SU-DHL-6 (cell line): ENCODE measurements around the gene GOLM1.

Experiments
- H2AFZ ChIP-seq: fragments of 200-600 bp; sonication (generic); 2 replicates; pipeline ENCODE4 v1.6.1; 2014; ENCODE audit warnings: low read depth, mild to moderate bottlenecking, moderate library complexity, mixed read lengths, antibody characterized with exemption, low read length; ENCODE audit not compliant: severe bottlenecking
- H3F3A ChIP-seq: fragments of 200-600 bp; shearing (Covaris generic); 2 replicates; pipeline ENCODE4 v1.6.0; 2016; ENCODE audit warnings: antibody characterized with exemption, mild to moderate bottlenecking; ENCODE audit not compliant: insufficient read depth
- H3K27ac ChIP-seq: fragments of 200-600 bp; sonication (generic); 2 replicates; pipeline ENCODE4 v1.5.1; 2016; ENCODE audit warnings: low read depth, mild to moderate bottlenecking, low read length, moderate library complexity, mixed read lengths
- H3K27me3 ChIP-seq: fragments of 200-600 bp; sonication (generic), shearing (Covaris generic); 2 replicates; pipeline ENCODE4 v1.6.0; 2014; ENCODE audit warnings: mild to moderate bottlenecking, low read length
- H3K36me3 ChIP-seq: fragments of 200-600 bp; sonication (generic); 2 replicates; pipeline ENCODE4 v1.6.1; 2014; ENCODE audit warnings: mild to moderate bottlenecking, low read length, mixed read lengths
- H3K4me2 ChIP-seq: fragments of 300-600, 200-600 bp; shearing (Covaris generic), sonication (generic); 2 replicates; pipeline ENCODE4 v1.6.0; 2014; ENCODE audit warnings: low read length, low read depth, mild to moderate bottlenecking; ENCODE audit not compliant: poor library complexity, severe bottlenecking
- H3K4me3 ChIP-seq: fragments of 200-600 bp; sonication (generic); 2 replicates; pipeline ENCODE4 v1.5.1; 2014; ENCODE audit warnings: antibody characterized with exemption, low read length, mild to moderate bottlenecking, mixed read lengths; ENCODE audit not compliant: insufficient read depth, poor library complexity, severe bottlenecking
- H3K79me2 ChIP-seq: fragments of 200-600 bp; sonication (generic); 2 replicates; pipeline ENCODE4 v1.6.1; 2014; ENCODE audit warnings: mild to moderate bottlenecking, low read length, moderate library complexity; ENCODE audit not compliant: insufficient read depth
- H3K9ac ChIP-seq: fragments of 200-600 bp; sonication (generic); 2 replicates; pipeline ENCODE4 v1.7.0; 2014; ENCODE audit warnings: mild to moderate bottlenecking, low read length
- H3K9me2 ChIP-seq: fragments of 200-600 bp; sonication (generic); replicated peaks from 2 replicates; pipeline ENCODE4 v1.6.1; 2014; ENCODE audit warnings: low read length; ENCODE audit not compliant: insufficient read depth
- H3K9me3 ChIP-seq: fragments of 200-600 bp; sonication (generic); 2 replicates; pipeline ENCODE4 v1.6.1; 2014; ENCODE audit warnings: low read length, mixed read lengths; ENCODE audit not compliant: insufficient read depth
- H4K20me1 ChIP-seq: fragments of 200-600 bp; sonication (generic); 2 replicates; pipeline ENCODE4 v1.6.1; 2014; ENCODE audit warnings: low read depth, mild to moderate bottlenecking, antibody characterized with exemption, low read length, moderate library complexity, mixed read lengths
- EZH2phosphoT487 ChIP-seq: fragments of 200-600 bp; sonication (generic), shearing (Covaris generic); conservative IDR thresholded peaks from 2 replicates; pipeline ENCODE4 v1.6.1; 2018; ENCODE audit warnings: mild to moderate bottlenecking, antibody characterized with exemption, low read length, moderate library complexity, mixed read lengths
- TF ChIP-seq, protein P1 (sequence below): fragments of 200-600 bp; sonication (generic); IDR thresholded peaks from one replicate; pipeline ENCODE4 v1.5.1; 2017; ENCODE audit warnings: antibody characterized with exemption, mild to moderate bottlenecking, low read length, moderate library complexity; ENCODE audit not compliant: insufficient read depth, poor library complexity, severe bottlenecking

GOLM1 gene

DNA sequence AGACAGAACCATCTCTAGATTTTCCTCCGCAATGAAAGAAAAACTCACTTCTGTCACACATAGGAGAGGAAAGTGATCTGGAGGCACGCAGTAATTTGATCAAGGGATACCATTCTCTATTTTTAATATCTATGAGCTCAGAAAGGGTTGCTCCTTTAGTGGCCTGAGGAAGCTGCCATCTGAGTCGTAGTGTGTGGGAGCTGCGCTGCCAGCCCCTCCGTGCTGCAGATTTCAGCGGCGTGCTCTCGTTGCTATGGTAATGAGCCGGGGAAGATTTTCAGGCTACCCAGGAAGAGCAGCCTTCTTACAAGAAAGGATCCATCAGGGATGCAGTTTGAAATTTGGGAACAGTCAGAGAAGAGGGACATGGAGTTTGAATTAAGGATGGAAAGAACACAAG lies 17.1 kb upstream of the GOLM1 start:
- TF ChIP-seq, protein P1, sequence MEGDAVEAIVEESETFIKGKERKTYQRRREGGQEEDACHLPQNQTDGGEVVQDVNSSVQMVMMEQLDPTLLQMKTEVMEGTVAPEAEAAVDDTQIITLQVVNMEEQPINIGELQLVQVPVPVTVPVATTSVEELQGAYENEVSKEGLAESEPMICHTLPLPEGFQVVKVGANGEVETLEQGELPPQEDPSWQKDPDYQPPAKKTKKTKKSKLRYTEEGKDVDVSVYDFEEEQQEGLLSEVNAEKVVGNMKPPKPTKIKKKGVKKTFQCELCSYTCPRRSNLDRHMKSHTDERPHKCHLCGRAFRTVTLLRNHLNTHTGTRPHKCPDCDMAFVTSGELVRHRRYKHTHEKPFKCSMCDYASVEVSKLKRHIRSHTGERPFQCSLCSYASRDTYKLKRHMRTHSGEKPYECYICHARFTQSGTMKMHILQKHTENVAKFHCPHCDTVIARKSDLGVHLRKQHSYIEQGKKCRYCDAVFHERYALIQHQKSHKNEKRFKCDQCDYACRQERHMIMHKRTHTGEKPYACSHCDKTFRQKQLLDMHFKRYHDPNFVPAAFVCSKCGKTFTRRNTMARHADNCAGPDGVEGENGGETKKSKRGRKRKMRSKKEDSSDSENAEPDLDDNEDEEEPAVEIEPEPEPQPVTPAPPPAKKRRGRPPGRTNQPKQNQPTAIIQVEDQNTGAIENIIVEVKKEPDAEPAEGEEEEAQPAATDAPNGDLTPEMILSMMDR, result no peak
- no peak for TF ChIP-seq EZH2phosphoT487
- H3K9ac ChIP-seq, result no peak overlapping the region
- H2AFZ ChIP-seq, result no peak overlapping the region
- H3K9me2 ChIP-seq, result no peaks in the 10 kb centered on the region
- H3K9me3 ChIP-seq, result no peaks in the 10 kb centered on the region
- H3K4me3 ChIP-seq, result no peak overlapping the region
- no peaks in the 10 kb centered on the region for H3K36me3 ChIP-seq
- no peaks in the 10 kb centered on the region for H3K79me2 ChIP-seq
- H3K27ac ChIP-seq, result no peak overlapping the region
- no peak overlapping the region for H3K4me2 ChIP-seq
- H4K20me1 ChIP-seq, result no peaks in the 10 kb centered on the region
- no peaks in the 10 kb centered on the region for H3K27me3 ChIP-seq
- no peaks in the 10 kb centered on the region for H3F3A ChIP-seq

DNA sequence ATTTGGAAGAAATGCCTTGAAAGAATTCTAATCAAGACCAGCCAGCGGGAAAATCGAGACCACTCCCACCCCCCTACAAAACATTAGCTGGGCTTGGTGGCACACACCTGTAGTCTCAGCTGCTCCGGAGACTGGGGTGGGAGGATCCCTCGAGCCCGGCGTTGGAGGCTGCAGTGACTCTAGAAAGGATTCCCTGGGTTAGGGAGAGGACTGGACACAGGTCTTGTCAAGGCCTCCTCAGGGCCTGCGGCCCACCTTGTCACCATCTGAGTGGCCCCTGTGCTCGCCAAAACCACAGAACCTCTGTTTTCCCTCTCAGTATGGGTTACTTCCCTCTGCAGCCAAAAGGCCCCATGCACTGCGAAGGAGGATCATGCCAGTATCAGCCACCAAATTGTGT lies 16.5 kb upstream of the GOLM1 start:
- H3K27ac ChIP-seq, result no peak overlapping the region
- no peaks in the 10 kb centered on the region for H3K9me2 ChIP-seq
- H4K20me1 ChIP-seq, result no peaks in the 10 kb centered on the region
- TF ChIP-seq EZH2phosphoT487, result no peak
- TF ChIP-seq, protein P1, result no peak
- no peaks in the 10 kb centered on the region for H3K36me3 ChIP-seq
- no peak overlapping the region for H2AFZ ChIP-seq
- H3K79me2 ChIP-seq, result no peaks in the 10 kb centered on the region
- no peak overlapping the region for H3K4me2 ChIP-seq
- no peaks in the 10 kb centered on the region for H3K9me3 ChIP-seq
- H3K9ac ChIP-seq, result no peak overlapping the region
- no peaks in the 10 kb centered on the region for H3K27me3 ChIP-seq
- no peak overlapping the region for H3K4me3 ChIP-seq
- H3F3A ChIP-seq, result no peaks in the 10 kb centered on the region

DNA sequence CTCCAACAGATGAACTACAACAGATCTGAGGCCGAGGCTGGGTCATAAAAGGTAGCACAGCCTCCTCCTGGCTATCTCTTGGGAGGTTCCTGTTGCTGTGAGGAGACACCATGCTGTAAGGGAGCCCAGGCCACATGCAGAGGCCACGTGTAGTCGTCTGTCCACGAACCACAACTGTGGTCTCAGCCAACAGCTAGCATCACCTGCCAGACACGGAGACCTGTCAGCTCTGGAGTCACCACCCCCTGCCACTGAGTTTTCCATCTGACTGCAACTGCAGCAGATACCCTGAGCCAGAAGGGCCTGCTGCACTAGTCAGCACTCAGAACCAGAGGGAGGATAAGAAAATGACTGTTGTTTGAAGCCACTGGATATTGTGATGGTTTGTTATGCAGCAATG lies 12.7 kb upstream of the GOLM1 start:
- Histone ChIP-seq H3K9me3 (no peaks in the 10 kb centered on the region), H3K27ac (no peak overlapping the region), H3K79me2 (no peaks in the 10 kb centered on the region), H2AFZ (no peak overlapping the region), H3K36me3 (no peaks in the 10 kb centered on the region), H3K9ac (no peak overlapping the region), H3K4me2 (no peak overlapping the region), H3K27me3 (no peaks in the 10 kb centered on the region), H3K4me3 (no peak overlapping the region), H3F3A (no peaks in the 10 kb centered on the region), H4K20me1 (no peaks in the 10 kb centered on the region), H3K9me2 (no peaks in the 10 kb centered on the region)
- TF ChIP-seq, protein P1, result no peak
- TF ChIP-seq EZH2phosphoT487, result no peak

DNA sequence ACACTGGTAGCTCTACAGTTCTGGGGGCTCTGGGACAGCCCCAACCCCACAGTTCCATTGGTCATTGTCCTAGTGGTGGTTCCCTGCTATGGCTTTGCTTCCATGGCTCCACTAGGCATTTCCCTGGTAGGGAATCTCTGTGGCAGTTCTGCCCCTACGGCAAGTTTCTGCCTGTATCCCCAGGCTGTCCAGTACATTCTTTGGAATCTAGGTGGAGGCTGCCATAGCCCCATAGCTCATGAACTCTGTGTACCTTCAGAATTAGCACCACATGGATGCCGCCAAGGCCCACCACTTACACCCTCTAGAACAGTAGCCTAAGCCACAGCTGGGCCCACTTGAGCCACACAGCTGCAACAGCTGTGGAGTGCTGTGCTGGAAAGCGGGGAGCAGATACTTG lies 3.3 kb upstream of the GOLM1 start:
- TF ChIP-seq, protein P1, result no peak
- no peak for TF ChIP-seq EZH2phosphoT487
- no peak overlapping the region for H3K4me3 ChIP-seq
- no peaks in the 10 kb centered on the region; the same call in 1 of the 2 replicates for H3F3A ChIP-seq
- no peak overlapping the region for H2AFZ ChIP-seq
- H3K27ac ChIP-seq, result no peak overlapping the region
- no peak overlapping the region for H3K9ac ChIP-seq
- H3K79me2 ChIP-seq, result no peaks in the 10 kb centered on the region
- H4K20me1 ChIP-seq, result no peaks in the 10 kb centered on the region
- H3K36me3 ChIP-seq, result no peaks in the 10 kb centered on the region
- H3K27me3 ChIP-seq, result no peaks in the 10 kb centered on the region
- no peak overlapping the region for H3K4me2 ChIP-seq
- H3K9me2 ChIP-seq, result no peaks in the 10 kb centered on the region
- H3K9me3 ChIP-seq, result no peaks in the 10 kb centered on the region
